Ramos (cell line): ENCODE measurements around the gene AKAP13.
"Not testable (repeated sequence)": the region's sequence is repeated elsewhere in the genome, so short reads cannot be mapped to it uniquely, and the experiment has no call there.

Experiments used
- in situ Hi-C: fragments of 300-500 bp; cut with MboI; formaldehyde crosslinking; loops from one replicate; pipeline ENCODE4 v1.14.3; 2022; ENCODE audit warnings: low sequenced_read_pairs; ENCODE audit not compliant: unreplicated experiment

Gene AKAP13

DNA sequence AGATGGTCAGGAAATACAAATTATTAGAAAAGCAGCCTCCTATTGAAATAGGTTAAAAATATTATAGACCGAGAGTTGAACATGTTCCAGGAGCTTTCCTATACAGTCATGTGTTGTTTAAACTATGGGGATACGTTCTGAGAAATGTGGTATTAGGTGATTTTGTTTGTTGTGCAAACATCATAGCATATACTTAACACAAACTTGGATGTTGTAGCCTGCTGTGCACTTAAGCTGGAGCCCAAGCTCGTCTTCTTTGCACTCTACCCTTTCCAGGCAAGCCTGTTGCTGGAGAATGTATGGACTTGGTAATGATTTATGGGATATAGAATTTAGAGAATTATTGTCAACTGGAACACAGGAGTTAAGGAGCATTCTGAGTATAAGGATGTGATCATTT lies 140.2 kb downstream of the AKAP13 start:
- in situ Hi-C loops = no loop called here

DNA sequence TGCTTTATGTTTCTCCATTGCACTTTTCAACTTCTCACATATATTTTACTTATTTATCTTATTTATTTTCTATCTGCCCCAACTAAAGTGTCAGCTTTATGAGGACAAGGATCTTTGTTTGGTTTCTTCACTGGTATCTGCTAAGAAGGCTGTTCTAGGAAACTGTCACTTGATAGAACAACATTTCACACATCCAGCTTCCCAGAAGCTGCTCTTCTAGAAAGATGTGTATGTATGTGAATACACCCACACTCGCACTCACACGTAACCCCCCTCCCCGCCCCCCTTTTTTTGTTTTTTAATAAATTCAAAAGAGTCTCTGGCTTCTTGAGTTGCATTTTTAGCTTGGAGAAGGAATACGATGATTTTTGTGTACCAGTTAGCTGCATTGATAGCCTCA lies 143.1 kb downstream of the AKAP13 start:
- in situ Hi-C loops = no loop called here

DNA sequence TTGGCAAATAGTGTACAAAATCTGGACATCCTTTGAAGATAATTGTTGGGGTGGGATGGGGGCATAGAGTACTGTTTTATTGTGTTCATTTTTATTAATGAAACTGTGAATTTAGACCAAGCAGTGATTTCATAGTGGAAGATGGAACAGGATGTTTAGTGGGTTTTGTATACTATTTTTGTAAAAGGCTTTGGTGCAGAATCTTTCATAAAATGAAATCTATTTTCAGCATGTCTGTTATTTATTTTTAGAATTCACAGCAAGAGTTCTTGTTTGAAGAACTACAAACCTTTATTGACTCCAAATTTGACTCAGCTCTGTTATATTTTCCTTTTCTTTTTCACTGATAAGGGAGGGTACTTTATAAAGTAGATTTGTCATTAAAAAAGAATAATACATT lies 145.4 kb downstream of the AKAP13 start:
- in situ Hi-C loops = no loop called here

DNA sequence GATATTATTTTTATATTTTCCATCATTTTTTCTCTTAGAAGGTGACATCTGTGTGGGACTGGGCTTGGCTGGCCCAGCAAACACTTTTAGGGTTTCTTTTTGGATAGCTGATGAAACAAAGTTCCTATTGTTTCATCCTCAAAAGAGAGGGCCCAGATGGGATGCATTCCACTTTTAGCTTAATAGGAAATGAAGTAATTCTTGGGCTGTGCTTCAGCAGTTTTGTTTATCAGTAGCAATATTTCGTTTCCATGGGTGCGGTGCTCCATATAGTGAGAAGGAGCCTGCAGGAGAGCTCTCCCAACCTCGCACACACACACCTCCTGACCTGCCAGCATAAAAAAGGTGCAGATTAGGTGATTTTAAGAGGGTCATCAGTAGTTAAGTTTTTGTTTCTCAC lies 147.5 kb downstream of the AKAP13 start:
- in situ Hi-C loops = no loop called here

DNA sequence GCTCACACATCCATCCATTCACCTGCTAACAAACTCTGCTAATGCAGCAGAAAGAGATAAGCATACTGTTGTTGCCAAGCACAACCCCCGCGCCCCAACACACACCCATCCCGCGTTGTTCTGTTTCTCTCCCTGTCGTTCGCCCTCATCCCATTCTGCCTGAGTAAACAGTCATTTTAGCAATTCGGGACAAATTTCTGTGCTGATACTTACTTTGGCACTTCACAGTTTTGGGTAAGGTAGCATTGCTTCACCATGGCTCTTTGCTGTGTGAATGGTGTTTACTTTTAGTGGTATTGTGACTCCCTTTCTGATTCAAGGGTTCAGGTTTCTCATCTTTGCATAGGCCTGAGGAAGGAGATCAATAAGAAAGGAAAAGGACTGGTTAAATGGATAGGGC lies 149.7 kb downstream of the AKAP13 start:
- in situ Hi-C loops = no loop called here

GRCh38 chr15:85531083-85531482 lies 150.7 kb downstream of the AKAP13 start:
- in situ Hi-C loops = no loop called here

DNA sequence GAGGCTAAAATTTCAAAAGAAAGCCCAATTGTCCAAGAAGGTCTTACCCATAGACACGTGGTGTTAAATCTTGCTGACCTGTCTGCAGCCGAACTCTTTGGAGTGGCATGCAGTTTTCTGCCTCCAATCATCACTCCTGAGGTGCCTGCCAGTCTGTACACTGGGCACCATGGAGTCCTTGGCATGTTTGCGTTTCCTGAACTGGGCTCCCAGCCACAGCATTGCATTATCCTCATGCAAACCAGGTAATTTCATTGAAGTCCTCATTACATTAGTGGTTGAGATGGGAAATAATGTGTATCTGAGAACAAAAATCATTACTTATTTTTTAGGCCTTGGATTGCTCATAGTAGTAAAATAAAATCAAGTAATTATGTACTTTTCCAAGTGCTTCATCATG lies 152.3 kb downstream of the AKAP13 start:
- in situ Hi-C loops = no loop called here

- in situ Hi-C loops = no loop called here
These were observed 153.6 kb downstream of the AKAP13 start for GRCh38 chr15:85534031-85534430.

- in situ Hi-C loops = not testable (repeated sequence)
These were observed 155.3 kb downstream of the AKAP13 start for GRCh38 chr15:85535533-85536330.

- in situ Hi-C loops = no loop called here
These were observed 155.9 kb downstream of the AKAP13 start for GRCh38 chr15:85536341-85536740.

GRCh38 chr15:85539491-85539890 lies 159.1 kb downstream of the AKAP13 start:
- in situ Hi-C loops = no loop called here

DNA sequence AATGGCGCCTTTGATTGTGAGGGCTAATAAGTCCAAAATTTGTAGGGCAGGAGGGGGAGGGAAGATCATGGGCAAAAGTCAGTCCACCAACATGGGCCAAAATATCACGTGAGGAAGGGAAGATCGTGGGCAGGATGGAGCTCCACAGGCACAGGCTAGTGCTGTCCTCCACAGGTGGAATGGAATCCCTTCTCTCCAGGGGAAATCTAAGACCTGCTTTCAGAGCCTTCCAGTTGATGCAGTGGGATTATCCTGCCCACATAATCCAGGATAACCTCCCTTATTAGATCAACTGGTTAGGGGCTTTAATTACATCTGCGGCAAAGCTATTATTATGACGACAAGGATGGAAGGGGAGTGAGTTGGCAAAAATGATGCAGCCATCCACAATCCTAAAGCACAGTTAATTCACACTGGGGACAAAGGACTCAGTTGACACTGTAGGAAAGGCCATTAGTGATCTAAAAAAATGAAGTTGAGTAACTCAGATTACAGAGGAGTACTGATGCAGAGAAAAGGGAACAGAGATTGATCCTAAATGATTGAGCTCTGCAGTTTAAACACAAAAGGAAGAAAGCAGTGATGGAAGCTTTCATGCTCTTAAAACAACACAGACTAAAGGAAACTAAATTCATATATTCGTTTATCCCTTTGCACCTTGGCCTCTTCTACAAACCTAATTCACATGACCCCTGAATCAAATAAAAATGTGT lies 159.8 kb downstream of the AKAP13 start:
- in situ Hi-C loops = no loop called here

GRCh38 chr15:85541744-85542143 lies 161.3 kb downstream of the AKAP13 start:
- in situ Hi-C loops = no loop called here

DNA sequence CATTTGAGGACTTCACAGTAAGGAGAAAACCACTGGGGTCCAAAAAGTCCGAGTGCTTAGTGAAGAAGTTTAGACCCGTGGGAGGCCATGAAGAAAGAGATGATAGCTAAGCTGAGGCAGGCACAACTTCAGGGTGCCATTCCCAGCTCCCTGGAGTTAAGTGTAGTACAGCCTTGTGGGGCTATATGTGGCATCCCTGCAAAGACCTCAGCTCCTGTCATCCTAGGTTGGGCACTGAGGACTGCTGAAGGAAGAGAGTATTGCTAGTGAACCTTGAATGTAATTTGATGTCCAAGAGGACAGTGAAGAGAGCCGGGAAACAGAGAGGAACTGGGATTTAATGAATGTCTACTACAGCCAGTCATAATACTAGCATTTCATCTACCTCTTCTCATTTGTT lies 162.1 kb downstream of the AKAP13 start:
- in situ Hi-C loops = no loop called here

- in situ Hi-C loops = no loop called here
These were observed 162.5 kb downstream of the AKAP13 start for GRCh38 chr15:85542895-85543331.

DNA sequence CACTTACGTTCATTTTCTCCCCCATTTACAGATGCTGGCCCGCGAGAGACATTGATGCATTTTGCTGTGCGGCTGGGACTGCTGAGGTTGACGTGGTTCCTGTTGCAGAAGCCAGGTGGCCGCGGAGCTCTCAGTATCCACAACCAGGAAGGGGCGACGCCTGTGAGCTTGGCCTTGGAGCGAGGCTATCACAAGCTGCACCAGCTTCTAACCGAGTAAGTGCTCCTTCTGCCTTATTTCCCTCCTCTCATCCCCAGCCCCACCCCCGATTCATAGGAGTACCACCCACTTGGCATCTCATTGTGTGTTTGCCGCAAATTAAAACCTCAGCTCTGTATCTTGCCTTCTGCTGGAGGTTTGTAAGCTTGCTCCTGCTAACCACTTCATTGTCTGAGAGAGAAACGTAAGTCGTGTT lies 163.3 kb downstream of the AKAP13 start:
- in situ Hi-C loops = no loop called here

- in situ Hi-C loops = no loop called here
These were observed 164.8 kb downstream of the AKAP13 start for GRCh38 chr15:85545185-85545584.

DNA sequence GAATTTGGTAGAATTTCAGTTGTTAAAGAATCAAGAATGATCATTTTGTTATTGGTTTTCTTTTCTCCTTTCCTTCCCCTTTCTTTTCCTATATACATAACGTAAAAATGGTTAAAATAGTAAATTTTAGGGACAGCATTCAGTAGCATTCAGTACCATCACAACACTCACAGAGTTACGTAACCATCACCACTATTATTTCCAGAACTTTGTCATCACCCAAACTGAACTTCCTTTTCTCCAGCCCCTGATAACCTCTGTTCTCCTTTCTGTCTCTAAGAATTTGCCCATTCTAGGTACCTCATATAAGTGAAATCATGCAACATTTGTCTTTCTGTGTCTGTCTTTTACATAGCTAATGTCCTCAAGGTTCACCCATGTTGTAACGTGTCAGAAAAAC lies 165.3 kb downstream of the AKAP13 start:
- in situ Hi-C loops = no loop called here

- in situ Hi-C loops = no loop called here
These were observed 167.0 kb downstream of the AKAP13 start for GRCh38 chr15:85547386-85547785.

DNA sequence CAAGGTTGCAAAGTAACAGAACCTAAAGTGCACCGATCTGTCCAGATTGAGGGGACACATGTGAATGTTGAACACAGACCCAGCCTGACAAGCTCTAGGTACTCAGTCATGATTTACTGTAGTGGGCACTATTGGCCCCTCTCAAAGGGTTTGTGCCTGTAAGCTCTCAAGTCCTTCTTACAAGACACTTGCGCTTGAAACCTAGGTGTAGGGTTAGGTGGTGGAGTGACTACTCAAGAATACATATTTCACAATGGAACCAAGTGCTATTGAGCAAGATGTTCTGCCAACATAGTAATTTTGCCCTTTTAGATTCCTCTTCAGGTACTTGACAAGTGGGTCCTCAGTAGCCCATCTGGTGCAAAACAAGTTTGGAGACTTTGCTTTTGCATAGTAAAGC lies 169.9 kb downstream of the AKAP13 start:
- in situ Hi-C loops = no loop called here

- in situ Hi-C loops = no loop called here
These were observed 170.9 kb downstream of the AKAP13 start for GRCh38 chr15:85551221-85551832.
